ENCODE data around the gene MPRIP.

MPRIP gene

GRCh38 chr17:17080181-17080631 lies 37.9 kb downstream of the MPRIP start:
- TF ChIP-seq CTCF (IDR thresholded peaks at IDR 0.05; ENCODE audit: low read depth, low read length, missing control alignments) = no peak
- DNase-seq (ENCODE audit: extremely low read depth, low read depth) = no peak
- no peak overlapping the region for H3K4me3 ChIP-seq (replicated peaks; ENCODE audit: low read depth, low read length)

GRCh38 chr17:17080781-17081180 lies 38.5 kb downstream of the MPRIP start:
- DNase-seq (ENCODE audit: extremely low read depth, low read depth) = no peak
- no peak overlapping the region for H3K4me3 ChIP-seq (replicated peaks; ENCODE audit: low read depth, low read length)
- TF ChIP-seq CTCF (IDR thresholded peaks at IDR 0.05; ENCODE audit: low read depth, low read length, missing control alignments) = no peak

GRCh38 chr17:17081304-17081940 lies 39.2 kb downstream of the MPRIP start:
- no peak for TF ChIP-seq CTCF (IDR thresholded peaks at IDR 0.05; ENCODE audit: low read depth, low read length, missing control alignments)
- no peak overlapping the region for H3K4me3 ChIP-seq (replicated peaks; ENCODE audit: low read depth, low read length)
- DNase-seq (ENCODE audit: extremely low read depth, low read depth) = no peak

- no peak for DNase-seq (ENCODE audit: extremely low read depth, low read depth)
- no peak for TF ChIP-seq CTCF (IDR thresholded peaks at IDR 0.05; ENCODE audit: low read depth, low read length, missing control alignments)
Measured at GRCh38 chr17:17082878-17083277, 40.6 kb downstream of the MPRIP start.

GRCh38 chr17:17084317-17084835 lies 42.1 kb downstream of the MPRIP start:
- H3K4me3 ChIP-seq (replicated peaks; ENCODE audit: low read depth, low read length) = no peak overlapping the region
- no peak for TF ChIP-seq CTCF (IDR thresholded peaks at IDR 0.05; ENCODE audit: low read depth, low read length, missing control alignments)
- no peak for DNase-seq (ENCODE audit: extremely low read depth, low read depth)

More at GRCh38 chr17:17082878-17083277, 40.6 kb downstream of the MPRIP start:
- no peak overlapping the region for H3K4me3 ChIP-seq (replicated peaks; ENCODE audit: low read depth, low read length)

- no peak for TF ChIP-seq CTCF (IDR thresholded peaks at IDR 0.05; ENCODE audit: low read depth, low read length, missing control alignments)
- no peak overlapping the region for H3K4me3 ChIP-seq (replicated peaks; ENCODE audit: low read depth, low read length)
- DNase-seq (ENCODE audit: extremely low read depth, low read depth) = no peak
Measured at GRCh38 chr17:17084941-17085340, 42.7 kb downstream of the MPRIP start.

All from HFF-Myc (cell line).